H9 (cell line): ENCODE data around the gene TRAPPC2L. TPM values are rescaled to one million over a fixed set of nuclear protein-coding genes. Genes with fewer than 3 reads are reported as not detected.
A peak's percentile ranks its signal among the peaks of the same experiment; 100 is the strongest.

Experiments
- DNase-seq: peaks from one replicate; pipeline ENCODE4 v3.0.0-alpha.2; 2017
- H2AFZ ChIP-seq: one replicate; pipeline ENCODE4 v1.6.1; 2013; ENCODE audit warnings: mild to moderate bottlenecking, low read length, control low read depth, moderate library complexity
- H2AK5ac ChIP-seq: 2 replicates; pipeline ENCODE4 v1.6.1; 2013; ENCODE audit warnings: low read length, control low read depth, mixed read lengths; ENCODE audit not compliant: insufficient read length
- H2BK120ac ChIP-seq: one replicate; pipeline ENCODE4 v1.6.1; 2013; ENCODE audit warnings: low read depth, mild to moderate bottlenecking, low read length, control low read depth, inconsistent platforms; ENCODE audit not compliant: poor library complexity, severe bottlenecking
- H2BK12ac ChIP-seq: 2 replicates; pipeline ENCODE4 v1.6.1; 2013; ENCODE audit warnings: low read length, control low read depth, mixed read lengths, low read depth; ENCODE audit not compliant: insufficient read length
- H2BK15ac ChIP-seq: 2 replicates; pipeline ENCODE4 v1.6.1; 2013; ENCODE audit warnings: low read depth, low read length, control low read depth
- H2BK20ac ChIP-seq: one replicate; pipeline ENCODE4 v1.6.1; 2013; ENCODE audit warnings: low read depth, mild to moderate bottlenecking, low read length, control low read depth, inconsistent platforms; ENCODE audit not compliant: poor library complexity, severe bottlenecking
- H2BK5ac ChIP-seq: 2 replicates; pipeline ENCODE4 v1.6.1; 2013; ENCODE audit warnings: low read length, control low read depth, mixed read lengths; ENCODE audit not compliant: insufficient read length
- H3K14ac ChIP-seq: 2 replicates; pipeline ENCODE4 v1.6.1; 2013; ENCODE audit warnings: low read length, control low read depth; ENCODE audit not compliant: insufficient read depth
- H3K18ac ChIP-seq: 2 replicates; pipeline ENCODE4 v1.6.1; 2013; ENCODE audit warnings: low read depth, mild to moderate bottlenecking, mixed read lengths, low read length, control low read depth; ENCODE audit not compliant: insufficient read length
- H3K23ac ChIP-seq: 2 replicates; pipeline ENCODE4 v1.6.1; 2013; ENCODE audit warnings: low read length, control low read depth, mixed read lengths, low read depth; ENCODE audit not compliant: insufficient read length
- H3K23me2 ChIP-seq: 2 replicates; pipeline ENCODE4 v1.6.1; 2013; ENCODE audit warnings: low read depth, mild to moderate bottlenecking, mixed read lengths, low read length, control low read depth; ENCODE audit not compliant: insufficient read length, poor library complexity, severe bottlenecking
- H3K27ac ChIP-seq: 2 replicates; pipeline ENCODE4 v1.5.1; 2013; ENCODE audit warnings: low read length, control low read depth, mixed read lengths, low read depth; ENCODE audit not compliant: insufficient read length
- H3K27me3 ChIP-seq: 2 replicates; pipeline ENCODE4 v1.6.1; 2013; ENCODE audit warnings: low read length, control low read depth, inconsistent platforms; ENCODE audit not compliant: insufficient read depth
- H3K4ac ChIP-seq: 2 replicates; pipeline ENCODE4 v1.6.1; 2013; ENCODE audit warnings: low read depth, mild to moderate bottlenecking, control low read depth, inconsistent platforms, low read length, moderate library complexity
- H3K4me1 ChIP-seq: 2 replicates; pipeline ENCODE4 v1.6.1; 2013; ENCODE audit warnings: low read length, control low read depth, inconsistent platforms; ENCODE audit not compliant: insufficient read depth
- H3K4me2 ChIP-seq: 2 replicates; pipeline ENCODE4 v1.6.1; 2013; ENCODE audit warnings: low read length, control low read depth, mixed read lengths; ENCODE audit not compliant: insufficient read length, insufficient read depth
- H3K56ac ChIP-seq: 2 replicates; pipeline ENCODE4 v1.6.1; 2013; ENCODE audit warnings: low read depth, mild to moderate bottlenecking, mixed read lengths, low read length, control low read depth; ENCODE audit not compliant: insufficient read length
- H3K79me1 ChIP-seq: 2 replicates; pipeline ENCODE4 v1.6.1; 2013; ENCODE audit warnings: low read depth, mild to moderate bottlenecking, moderate library complexity, low read length, control low read depth, inconsistent platforms; ENCODE audit not compliant: insufficient read depth, poor library complexity, severe bottlenecking
- H3K79me2 ChIP-seq: 2 replicates; pipeline ENCODE4 v1.6.1; 2013; ENCODE audit warnings: low read length, control low read depth, inconsistent platforms; ENCODE audit not compliant: insufficient read depth
- H3K9ac ChIP-seq: 2 replicates; pipeline ENCODE4 v1.6.1; 2013; ENCODE audit warnings: low read length, control low read depth, mixed read lengths; ENCODE audit not compliant: insufficient read length; ENCODE audit errors: extremely low read depth
- H3K9me3 ChIP-seq: one replicate; pipeline ENCODE4 v1.6.1; 2013; ENCODE audit warnings: low read depth, low read length, inconsistent platforms; ENCODE audit not compliant: control insufficient read depth
- H3T11ph ChIP-seq: one replicate; pipeline ENCODE4 v1.6.1; 2013; ENCODE audit warnings: mild to moderate bottlenecking, low read length, control low read depth, inconsistent platforms
- H4K20me1 ChIP-seq: one replicate; pipeline ENCODE4 v1.6.1; 2013; ENCODE audit not compliant: control insufficient read depth, insufficient read length, insufficient read depth
- H4K5ac ChIP-seq: 2 replicates; pipeline ENCODE4 v1.6.1; 2013; ENCODE audit warnings: low read depth, mild to moderate bottlenecking, mixed read lengths, low read length, control low read depth; ENCODE audit not compliant: insufficient read length
- H4K8ac ChIP-seq: replicated peaks from 2 replicates; pipeline ENCODE4 v1.6.1; 2013; ENCODE audit warnings: low read length, control low read depth, mixed read lengths, low read depth; ENCODE audit not compliant: insufficient read length
- H4K91ac ChIP-seq: 2 replicates; pipeline ENCODE4 v1.6.1; 2013; ENCODE audit warnings: low read depth, mild to moderate bottlenecking, moderate library complexity, mixed read lengths, low read length, control low read depth; ENCODE audit not compliant: insufficient read length
- H3K27ac Mint-ChIP-seq, 3 experiments: 2 replicates in 2 of 3; 3 replicates in 1 of 3; pipeline ENCODE4 v1.8.0; 2020 to 2021; ENCODE audit warnings: mixed read lengths in 3 of 3, mild to moderate bottlenecking in 1 of 3, moderate library complexity in 1 of 3
- H3K27me3 Mint-ChIP-seq: 2 replicates; pipeline ENCODE4 v1.8.0; 2021; ENCODE audit warnings: low read depth, mild to moderate bottlenecking, moderate library complexity, mixed read lengths
- H3K36me3 Mint-ChIP-seq, 3 experiments: 2 replicates in 2 of 3; 3 replicates in 1 of 3; pipeline ENCODE4 v1.8.0; 2020 to 2021; ENCODE audit warnings: low read depth in 3 of 3, mixed read lengths in 3 of 3; ENCODE audit not compliant: insufficient read depth in 1 of 3
- H3K4me1 Mint-ChIP-seq, 2 experiments: 2 replicates each; pipeline ENCODE4 v1.8.0; 2020; ENCODE audit warnings: mixed read lengths in 2 of 2
- H3K4me3 Mint-ChIP-seq, 2 experiments: 2 replicates in 1 of 2; 3 replicates in 1 of 2; pipeline ENCODE4 v1.8.0; 2020 to 2021; ENCODE audit warnings: mild to moderate bottlenecking in 2 of 2, mixed read lengths in 2 of 2, moderate library complexity in 1 of 2
- H3K9me3 Mint-ChIP-seq, 2 experiments: 2 replicates in 1 of 2; 3 replicates in 1 of 2; pipeline ENCODE4 v1.8.0; 2020; ENCODE audit warnings: mild to moderate bottlenecking in 2 of 2, mixed read lengths in 2 of 2, moderate library complexity in 1 of 2
- CTCF ChIP-seq: fragments of 200-600 bp; sonication (generic); conservative IDR thresholded peaks from 3 replicates; pipeline ENCODE4 v1.8.0; 2021; ENCODE audit warnings: antibody characterized with exemption, mild to moderate bottlenecking
- WGBS: extraction: QIAGEN DNeasy Blood & Tissue Kit; methylation state at CpG from one replicate; pipeline ENCODE4 v1.1.7; 2013; ENCODE audit warnings: missing lambda C conversion rate, low lambda C conversion rate, mixed read lengths; ENCODE audit not compliant: insufficient read length; ENCODE audit errors: extremely low coverage; 5-methylcytosine and 5-hydroxymethylcytosine counted together
- total RNA-seq: library from RNA; stranded (reverse); gene quantifications from 2 replicates; pipeline ENCODE4 v1.2.1, GENCODE V29; 2021

TRAPPC2L gene
- total RNA-seq, 1 experiment from 2014 or later = 90.3 TPM

- Histone ChIP-seq H2AK5ac (no peak overlapping the region), H3K56ac (no peak overlapping the region), H3K14ac (no peak overlapping the region), H3K27me3 (no peaks in the 10 kb centered on the region), H3K18ac (no peak overlapping the region), H3K9me3 (no peaks in the 10 kb centered on the region), H3K23ac (no peak overlapping the region), H3K27ac (no peak overlapping the region), H3K79me1 (no peaks in the 10 kb centered on the region), H2BK5ac (no peak overlapping the region), H2AFZ (no peak overlapping the region), H2BK20ac (no peak overlapping the region), H3K79me2 (no peaks in the 10 kb centered on the region), H3K9ac (no peak overlapping the region), H4K5ac (no peak overlapping the region), H2BK12ac (no peak overlapping the region), H4K20me1 (no peaks in the 10 kb centered on the region), H3T11ph (no peak overlapping the region), H4K91ac (no peak overlapping the region), H2BK120ac (no peak overlapping the region), H3K23me2 (no peaks in the 10 kb centered on the region), H2BK15ac (no peak overlapping the region), H3K4me2 (no peak overlapping the region), H3K4me1 (no peaks in the 10 kb centered on the region), H3K4ac (no peak overlapping the region), H4K8ac (no peak overlapping the region)
- H3K9me3 Mint-ChIP-seq = no peaks in the 10 kb centered on the region
- peak overlapping the region in 1 of 3 experiments; percentile 70; a peak in 1 of 7 replicates for H3K27ac Mint-ChIP-seq
- no peaks in the 10 kb centered on the region; the same call in none of the 2 replicates for H3K27me3 Mint-ChIP-seq
- 0 out of 3 replicates have a peak, but pooled peaks have one; percentile 20 for TF ChIP-seq CTCF
- DNase-seq = no peak
- H3K36me3 Mint-ChIP-seq = no peaks in the 10 kb centered on the region
- peaks cover 6 to 18% of the 10 kb centered on the region in 2 experiments; a peak in 3 of 4 replicates for H3K4me1 Mint-ChIP-seq
- no peak overlapping the region for H3K4me3 Mint-ChIP-seq
- no CpG with 5 or more reads among the region's 22 CpGs for WGBS
These were observed 49.7 kb downstream of the TRAPPC2L start for GRCh38 chr16:88906535-88907105.
